CD14-positive monocyte (primary cell): Measurements from ENCODE around the gene POMT2. TPM values are rescaled to one million over a fixed set of nuclear protein-coding genes. Genes with fewer than 3 reads are reported as not detected.

ENCODE experiments used
- DNase-seq, 3 donors: peaks; one replicate each; pipeline ENCODE4 v3.0.0-alpha.2; 2011 to 2022
- H2AFZ ChIP-seq: 2 replicates; pipeline ENCODE4 v1.6.0; 2012; ENCODE audit warnings: mild to moderate bottlenecking, low read depth, low read length, inconsistent platforms; ENCODE audit not compliant: insufficient read depth, poor library complexity, severe bottlenecking
- H3K27ac ChIP-seq, 2 donors: 1 replicate in 1 of 2; 2 replicates in 1 of 2; pipeline ENCODE4 v1.5.1; 2012 to 2013; ENCODE audit warnings: low read length in 2 of 2, control low read depth in 1 of 2, inconsistent platforms in 1 of 2, low read depth in 1 of 2, mild to moderate bottlenecking in 1 of 2
- H3K27me3 ChIP-seq, 2 donors: one replicate each; pipeline versions ENCODE4 v1.6.0 to v1.6.1; 2011 to 2013; ENCODE audit warnings: low read length in 2 of 2; ENCODE audit not compliant: control insufficient read depth in 2 of 2, insufficient read depth in 2 of 2
- H3K36me3 ChIP-seq, 2 donors: replicated peaks in 1 of 2; 1 replicate in 1 of 2; 2 replicates in 1 of 2; pipeline versions ENCODE4 v1.5.1 to v1.6.1; 2012 to 2013; ENCODE audit warnings: low read length in 2 of 2, control low read depth in 1 of 2, inconsistent platforms in 1 of 2, mild to moderate bottlenecking in 1 of 2; ENCODE audit not compliant: insufficient read depth in 2 of 2, control insufficient read depth in 1 of 2
- H3K4me1 ChIP-seq, 2 donors: 1 replicate in 1 of 2; 2 replicates in 1 of 2; pipeline versions ENCODE4 v1.5.1 to v1.6.1; 2012 to 2013; ENCODE audit warnings: low read length in 2 of 2, control low read depth in 1 of 2, inconsistent platforms in 1 of 2, mild to moderate bottlenecking in 1 of 2, moderate library complexity in 1 of 2; ENCODE audit not compliant: insufficient read depth in 2 of 2, control insufficient read depth in 1 of 2
- H3K4me2 ChIP-seq: replicated peaks from 2 replicates; pipeline ENCODE3; 2012; ENCODE audit warnings: low read length, moderate library complexity, mild to moderate bottlenecking; ENCODE audit not compliant: poor library complexity, severe bottlenecking; ENCODE audit errors: extremely low read depth
- H3K4me3 ChIP-seq, 3 experiments: fragments of 200-600 bp in 1 of 3; sonication (generic) in 1 of 3; replicated peaks in 1 of 3; 1 replicate in 2 of 3; 2 replicates in 1 of 3; pipeline ENCODE4 v1.5.1; 2011 to 2013; ENCODE audit warnings: low read length in 3 of 3, mild to moderate bottlenecking in 3 of 3, control low read depth in 2 of 3, low read depth in 2 of 3, inconsistent platforms in 1 of 3, moderate library complexity in 1 of 3
- H3K79me2 ChIP-seq: 2 replicates; pipeline ENCODE4 v1.6.0; 2012; ENCODE audit warnings: mild to moderate bottlenecking, control low read depth, inconsistent platforms, low read length, moderate library complexity; ENCODE audit not compliant: insufficient read depth
- H3K9ac ChIP-seq: 2 replicates; pipeline ENCODE4 v1.6.0; 2017; ENCODE audit warnings: low read length, mild to moderate bottlenecking; ENCODE audit not compliant: insufficient read depth, poor library complexity, severe bottlenecking
- H3K9me3 ChIP-seq, 2 donors: replicated peaks in 1 of 2; 1 replicate in 1 of 2; 2 replicates in 1 of 2; pipeline versions ENCODE4 v1.5.1 to v1.6.1; 2012 to 2013; ENCODE audit warnings: low read length in 2 of 2, control low read depth in 1 of 2; ENCODE audit not compliant: control insufficient read depth in 1 of 2, insufficient read depth in 1 of 2
- H4K20me1 ChIP-seq: 2 replicates; pipeline ENCODE4 v1.6.0; 2012; ENCODE audit warnings: mild to moderate bottlenecking, low read length, control low read depth, moderate library complexity; ENCODE audit not compliant: insufficient read depth
- H3K27ac Mint-ChIP-seq, 7 donors: one replicate each; pipeline ENCODE4 v1.8.0; 2020; ENCODE audit warnings: mild to moderate bottlenecking in 7 of 7, mixed read lengths in 7 of 7, moderate library complexity in 6 of 7, inconsistent platforms in 2 of 7
- H3K27me3 Mint-ChIP-seq, 3 donors: one replicate each; pipeline ENCODE4 v1.8.0; 2021 to 2022; ENCODE audit warnings: low read depth in 3 of 3, mild to moderate bottlenecking in 3 of 3, mixed read lengths in 3 of 3, moderate library complexity in 3 of 3, inconsistent platforms in 1 of 3
- H3K36me3 Mint-ChIP-seq, 2 donors: one replicate each; pipeline ENCODE4 v1.8.0; 2020; ENCODE audit warnings: mixed read lengths in 2 of 2, inconsistent platforms in 1 of 2, mild to moderate bottlenecking in 1 of 2
- H3K4me1 Mint-ChIP-seq: one replicate; pipeline ENCODE4 v1.8.0; 2020; ENCODE audit warnings: mild to moderate bottlenecking, mixed read lengths
- H3K4me3 Mint-ChIP-seq, 2 donors: one replicate each; pipeline ENCODE4 v1.8.0; 2020; ENCODE audit warnings: mild to moderate bottlenecking in 2 of 2, mixed read lengths in 2 of 2, moderate library complexity in 1 of 2
- H3K9me3 Mint-ChIP-seq, 7 donors: one replicate each; pipeline ENCODE4 v1.8.0; 2020 to 2022; ENCODE audit warnings: mixed read lengths in 7 of 7, mild to moderate bottlenecking in 6 of 7, moderate library complexity in 6 of 7, inconsistent platforms in 2 of 7
- WGBS: methylation state at CpG from one replicate; pipeline ENCODE4 v1.1.5; 2013; ENCODE audit warnings: missing lambda C conversion rate; ENCODE audit not compliant: insufficient coverage; 5-methylcytosine and 5-hydroxymethylcytosine counted together
- intact Hi-C, 2 donors: fragments of 100-400 bp; cut with micrococcal nuclease; formaldehyde crosslinking; loops; one replicate each; pipeline versions ENCODE4 v1.15.0 to v1.15.1; 2023
- polyA plus RNA-seq, 3 donors: library from polyadenylated mRNA; depleted of rRNA in 1 of 3; unstranded in 2 of 3; stranded (reverse) in 1 of 3; fragments of 300-500 nt in 2 of 3; fragments of >200 nt in 1 of 3; fragmentation: Illumina TruSeq in 2 of 3; gene quantifications; 1 replicate in 2 of 3; 2 replicates in 1 of 3; pipeline ENCODE4 v1.2.3, GENCODE V29; 2012 to 2021
- TF ChIP-seq, protein P1 (sequence below): fragments of 200-600 bp; IDR thresholded peaks from one replicate; pipeline ENCODE4 v1.8.0; 2022; ENCODE audit warnings: antibody characterized with exemption, mild to moderate bottlenecking

The POMT2 gene
- polyA plus RNA-seq, 3 donors: 1.5 to 8.9 (median 1.8) TPM

DNA sequence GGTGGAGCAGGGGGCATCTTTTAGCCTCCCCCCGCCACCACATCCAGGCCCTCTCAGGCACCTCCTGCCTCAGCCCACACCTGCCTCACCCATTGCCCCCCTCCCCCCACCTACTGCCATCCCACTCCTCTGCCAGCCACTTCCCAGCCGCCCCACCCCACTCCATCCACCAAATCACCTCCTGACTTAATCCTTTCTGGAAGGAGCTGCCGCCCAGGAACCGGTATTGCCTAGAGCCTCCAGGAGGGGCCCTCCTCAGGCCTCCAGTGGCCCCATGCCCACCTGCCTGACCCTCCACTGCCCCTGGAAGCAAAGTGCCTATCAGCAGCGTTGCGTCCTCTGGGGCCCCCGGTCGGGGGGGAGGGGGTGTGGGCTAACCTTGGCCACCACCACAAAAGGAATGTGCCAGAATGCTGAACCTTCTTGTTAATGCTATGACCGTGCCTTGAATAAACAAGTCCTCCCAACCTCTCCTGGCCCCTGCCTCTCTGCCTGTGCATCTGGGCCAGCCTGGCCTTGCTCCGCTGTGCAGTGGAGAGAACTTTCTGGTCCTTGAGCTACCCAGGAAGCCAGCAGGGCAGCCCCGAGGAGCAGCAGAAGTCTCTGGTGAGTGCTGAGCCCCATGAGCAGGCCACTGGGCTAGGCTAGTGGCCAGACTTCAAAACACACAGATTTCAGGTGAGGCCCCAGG is 61.5 kb downstream of the POMT2 start:
- H3K9me3 ChIP-seq: no peaks in the 10 kb centered on the region
- no peak for DNase-seq
- 95% methylated on average over 5 of the region's 11 CpGs for WGBS
- H3K27ac ChIP-seq: no peak overlapping the region
- H4K20me1 ChIP-seq: no peaks in the 10 kb centered on the region
- no peaks in the 10 kb centered on the region for H3K27me3 ChIP-seq
- Mint-ChIP-seq H3K9me3 (no peaks in the 10 kb centered on the region), H3K36me3 (no peaks in the 10 kb centered on the region), H3K27me3 (peaks cover 3 to 23% (median 10%) of the 10 kb centered on the region in 3 donors), H3K27ac (no peak overlapping the region), H3K4me3 (no peak overlapping the region), H3K4me1 (peaks cover 2% of the 10 kb centered on the region)
- no peak overlapping the region for H2AFZ ChIP-seq
- H3K4me1 ChIP-seq: no peaks in the 10 kb centered on the region
- H3K4me3 ChIP-seq: no peak overlapping the region
- H3K9ac ChIP-seq: no peak overlapping the region
- no peaks in the 10 kb centered on the region for H3K79me2 ChIP-seq
- TF ChIP-seq, protein P1, sequence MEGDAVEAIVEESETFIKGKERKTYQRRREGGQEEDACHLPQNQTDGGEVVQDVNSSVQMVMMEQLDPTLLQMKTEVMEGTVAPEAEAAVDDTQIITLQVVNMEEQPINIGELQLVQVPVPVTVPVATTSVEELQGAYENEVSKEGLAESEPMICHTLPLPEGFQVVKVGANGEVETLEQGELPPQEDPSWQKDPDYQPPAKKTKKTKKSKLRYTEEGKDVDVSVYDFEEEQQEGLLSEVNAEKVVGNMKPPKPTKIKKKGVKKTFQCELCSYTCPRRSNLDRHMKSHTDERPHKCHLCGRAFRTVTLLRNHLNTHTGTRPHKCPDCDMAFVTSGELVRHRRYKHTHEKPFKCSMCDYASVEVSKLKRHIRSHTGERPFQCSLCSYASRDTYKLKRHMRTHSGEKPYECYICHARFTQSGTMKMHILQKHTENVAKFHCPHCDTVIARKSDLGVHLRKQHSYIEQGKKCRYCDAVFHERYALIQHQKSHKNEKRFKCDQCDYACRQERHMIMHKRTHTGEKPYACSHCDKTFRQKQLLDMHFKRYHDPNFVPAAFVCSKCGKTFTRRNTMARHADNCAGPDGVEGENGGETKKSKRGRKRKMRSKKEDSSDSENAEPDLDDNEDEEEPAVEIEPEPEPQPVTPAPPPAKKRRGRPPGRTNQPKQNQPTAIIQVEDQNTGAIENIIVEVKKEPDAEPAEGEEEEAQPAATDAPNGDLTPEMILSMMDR: no peak
- intact Hi-C loops: no loop called here
- H3K36me3 ChIP-seq: no peaks in the 10 kb centered on the region
- no peak overlapping the region for H3K4me2 ChIP-seq

DNA sequence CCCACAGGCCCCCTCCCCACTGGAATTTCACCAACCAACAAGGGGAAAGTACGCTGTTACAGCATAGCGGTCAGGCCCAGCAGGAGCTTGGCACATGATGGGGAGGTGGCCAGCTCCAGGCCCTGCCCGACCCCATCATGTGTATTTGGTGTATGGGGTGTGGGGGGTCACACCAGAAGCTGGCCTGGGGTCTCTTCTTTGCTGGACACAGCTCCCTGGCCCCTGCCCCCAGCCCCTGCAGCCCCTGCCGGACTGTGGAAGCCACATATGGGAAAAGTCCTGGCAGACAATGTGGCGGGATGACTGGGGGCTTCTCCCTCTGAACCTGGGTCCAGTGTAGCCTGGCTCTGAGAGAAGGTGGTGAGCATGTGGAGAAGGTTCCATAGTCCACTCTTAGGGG is 62.1 kb downstream of the POMT2 start:
- TF ChIP-seq, protein P1: no peak
- no peak overlapping the region for H3K9ac ChIP-seq
- no peak overlapping the region for H3K27ac ChIP-seq
- no peaks in the 10 kb centered on the region for H3K36me3 ChIP-seq
- H3K27me3 ChIP-seq: no peaks in the 10 kb centered on the region
- no peak overlapping the region for H3K4me2 ChIP-seq
- H3K27me3 Mint-ChIP-seq: peaks cover 2 to 22% (median 10%) of the 10 kb centered on the region in 3 donors
- no peak overlapping the region for H3K4me3 Mint-ChIP-seq
- H3K4me1 ChIP-seq: no peaks in the 10 kb centered on the region
- H3K4me1 Mint-ChIP-seq: peaks cover 2% of the 10 kb centered on the region
- H3K27ac Mint-ChIP-seq: no peak overlapping the region
- H3K4me3 ChIP-seq: no peak overlapping the region
- intact Hi-C loops: no loop called here
- DNase-seq: peak in 1 of 3 donors; percentile 29
- H3K9me3 ChIP-seq: no peaks in the 10 kb centered on the region
- no peaks in the 10 kb centered on the region for H3K79me2 ChIP-seq
- H4K20me1 ChIP-seq: no peaks in the 10 kb centered on the region
- H3K36me3 Mint-ChIP-seq: no peaks in the 10 kb centered on the region
- H2AFZ ChIP-seq: no peak overlapping the region
- WGBS: 94% methylated on average over 2 of the region's 5 CpGs
- H3K9me3 Mint-ChIP-seq: peaks cover 0 to 2% (median 0%) of the 10 kb centered on the region in 7 donors
